Measurements from ENCODE around the gene CD40.

GRCh38 chr20:46073443-46073842, 44.7 kb upstream of the CD40 start:
- TF ChIP-seq POLR2A (IDR thresholded peaks at IDR 0.05) (no peak), POLR2AphosphoS5 (IDR thresholded peaks at IDR 0.05) (no peak)

All from breast epithelium (tissue), 3 donors.